Liver (tissue), 9 donors: ENCODE measurements around the gene LIG1. TPM values are rescaled to one million over a fixed set of nuclear protein-coding genes. Genes with fewer than 3 reads are reported as not detected.

Experiments used
- DNase-seq: peaks from one replicate; pipeline ENCODE4 v3.0.0-alpha.2; 2017; ENCODE audit warnings: low spot score
- H3K27ac ChIP-seq, 2 donors: one replicate each; pipeline ENCODE4 v1.7.0; 2013; ENCODE audit warnings: inconsistent platforms in 2 of 2, low read length in 2 of 2, control low read depth in 1 of 2, low read depth in 1 of 2, mild to moderate bottlenecking in 1 of 2
- H3K27me3 ChIP-seq, 4 donors: one replicate each; pipeline versions ENCODE4 v1.6.1 to v1.7.0; 2013; ENCODE audit warnings: low read length in 3 of 4, inconsistent platforms in 1 of 4, mild to moderate bottlenecking in 1 of 4, moderate library complexity in 1 of 4; ENCODE audit not compliant: control insufficient read depth in 4 of 4, insufficient read depth in 4 of 4
- H3K36me3 ChIP-seq, 4 donors: one replicate each; pipeline versions ENCODE4 v1.6.1 to v1.7.0; 2013; ENCODE audit warnings: low read length in 3 of 4, mild to moderate bottlenecking in 3 of 4, low read depth in 1 of 4, moderate library complexity in 1 of 4; ENCODE audit not compliant: control insufficient read depth in 4 of 4, insufficient read depth in 3 of 4
- H3K4me1 ChIP-seq, 4 donors: one replicate each; pipeline versions ENCODE4 v1.6.1 to v1.7.0; 2013; ENCODE audit warnings: low read length in 3 of 4, mild to moderate bottlenecking in 3 of 4, moderate library complexity in 1 of 4; ENCODE audit not compliant: control insufficient read depth in 4 of 4, insufficient read depth in 4 of 4
- H3K4me3 ChIP-seq, 3 donors: one replicate each; pipeline versions ENCODE4 v1.6.1 to v1.7.0; 2013; ENCODE audit warnings: low read length in 3 of 3, control low read depth in 1 of 3, low read depth in 1 of 3, mild to moderate bottlenecking in 1 of 3
- H3K9ac ChIP-seq, 2 donors: one replicate each; pipeline ENCODE4 v1.7.0; 2013; ENCODE audit warnings: low read length in 2 of 2, mild to moderate bottlenecking in 2 of 2, moderate library complexity in 2 of 2, control low read depth in 1 of 2, low read depth in 1 of 2
- H3K9me3 ChIP-seq, 4 donors: one replicate each; pipeline versions ENCODE4 v1.6.1 to v1.7.0; 2013; ENCODE audit warnings: low read length in 3 of 4; ENCODE audit not compliant: control insufficient read depth in 4 of 4
- ATF3 ChIP-seq: IDR thresholded peaks from 2 replicates; pipeline ENCODE4 v1.6.1; 2016; ENCODE audit warnings: antibody characterized with exemption
- CTCF ChIP-seq: fragments of 150-350 bp; IDR thresholded peaks from 2 replicates; pipeline ENCODE4 v1.5.1; 2017; ENCODE audit warnings: improper control_type of control experiment, low read depth, low read length; ENCODE audit not compliant: missing input control
- EGR1 ChIP-seq, 2 donors: IDR thresholded peaks; 2 replicates each; pipeline ENCODE4 v1.6.1; 2016 to 2018; ENCODE audit warnings: antibody characterized with exemption in 2 of 2, low read depth in 2 of 2
- FOXA1 ChIP-seq: IDR thresholded peaks from 2 replicates; pipeline ENCODE4 v1.6.1; 2016; ENCODE audit warnings: antibody characterized with exemption
- FOXA2 ChIP-seq: IDR thresholded peaks from 2 replicates; pipeline ENCODE4 v1.6.1; 2016; ENCODE audit warnings: antibody characterized with exemption
- GABPA ChIP-seq, 2 donors: IDR thresholded peaks in 1 of 2; conservative IDR thresholded peaks in 1 of 2; 2 replicates each; pipeline ENCODE4 v1.6.1; 2016; ENCODE audit warnings: antibody characterized with exemption in 2 of 2, mild to moderate bottlenecking in 1 of 2, moderate library complexity in 1 of 2
- HNF4A ChIP-seq, 2 donors: conservative IDR thresholded peaks; 2 replicates each; pipeline ENCODE4 v1.6.1; 2016; ENCODE audit warnings: antibody characterized with exemption in 2 of 2, mild to moderate bottlenecking in 2 of 2
- HNF4G ChIP-seq: IDR thresholded peaks from 2 replicates; pipeline ENCODE4 v1.6.1; 2016; ENCODE audit warnings: antibody characterized with exemption
- JUND ChIP-seq, 2 donors: IDR thresholded peaks; 2 replicates each; pipeline ENCODE4 v1.6.1; 2016; ENCODE audit warnings: antibody characterized with exemption in 2 of 2
- MAX ChIP-seq: IDR thresholded peaks from 2 replicates; pipeline ENCODE4 v1.6.1; 2016; ENCODE audit warnings: antibody characterized with exemption
- NR2F2 ChIP-seq: IDR thresholded peaks from 2 replicates; pipeline ENCODE4 v1.6.1; 2016; ENCODE audit warnings: antibody characterized with exemption
- RAD21 ChIP-seq, 2 donors: IDR thresholded peaks; 2 replicates each; pipeline ENCODE4 v1.6.1; 2016; ENCODE audit warnings: antibody characterized with exemption in 2 of 2, mild to moderate bottlenecking in 2 of 2
- REST ChIP-seq: IDR thresholded peaks from 2 replicates; pipeline ENCODE4 v1.6.1; 2016; ENCODE audit warnings: antibody characterized with exemption, mild to moderate bottlenecking
- RXRA ChIP-seq, 2 donors: IDR thresholded peaks; 2 replicates each; pipeline ENCODE4 v1.6.1; 2017 to 2018; ENCODE audit warnings: antibody characterized with exemption in 2 of 2, mild to moderate bottlenecking in 1 of 2
- SP1 ChIP-seq: IDR thresholded peaks from 2 replicates; pipeline ENCODE4 v1.6.1; 2018; ENCODE audit warnings: antibody characterized with exemption, mild to moderate bottlenecking
- TAF1 ChIP-seq: conservative IDR thresholded peaks from 2 replicates; pipeline ENCODE4 v1.6.1; 2016; ENCODE audit warnings: antibody characterized with exemption, mild to moderate bottlenecking
- YY1 ChIP-seq: IDR thresholded peaks from 2 replicates; pipeline ENCODE4 v1.6.1; 2016; ENCODE audit warnings: antibody characterized with exemption, mild to moderate bottlenecking
- ZBTB33 ChIP-seq: IDR thresholded peaks from 2 replicates; pipeline ENCODE4 v1.6.1; 2016; ENCODE audit warnings: antibody characterized with exemption
- WGBS: extraction: QIAGEN DNeasy Blood & Tissue Kit; methylation state at CpG from one replicate; pipeline ENCODE4 v1.1.7; 2013; 5-methylcytosine and 5-hydroxymethylcytosine counted together
- polyA plus RNA-seq, 2 donors: library from polyadenylated mRNA; stranded (reverse) in 1 of 2; unstranded in 1 of 2; fragments of 200-250 nt in 1 of 2; fragments of >200 nt in 1 of 2; fragmentation: Nextera tagmentation in 1 of 2; extraction: Ambion mirVana in 1 of 2; gene quantifications; one replicate each; pipeline versions ENCODE4 v1.2.1 to v1.2.3, GENCODE V29; 2013 to 2015
- total RNA-seq, 2 donors: library from RNA; depleted of rRNA; stranded (reverse); fragments of >200 nt; gene quantifications; one replicate each; pipeline ENCODE4 v1.2.3, GENCODE V29; 2014
- donor health status: healthy.
- donor health status: healthy.
- donor health status: healthy.
- donor health status: healthy.
- donor health status: healthy.

Gene LIG1
- total and polyA plus RNA-seq, 4 donors, result 6.3 to 61.5 (median 7.1) TPM

- peaks cover 0 to 18% (median 8%) of the 10 kb centered on the region in 4 donors for H3K36me3 ChIP-seq
- TF ChIP-seq ZBTB33 (no peak), RAD21 (IDR thresholded peaks at IDR 0.05) (no peak), HNF4A (conservative IDR thresholded peaks at IDR 0.05) (no peak), HNF4G (no peak), YY1 (no peak)
- H3K27me3 ChIP-seq, result no peaks in the 10 kb centered on the region
- whole genome bisulfite sequencing, result 81% methylated on average over 3 of the region's 3 CpGs
- H3K27ac ChIP-seq, result no peak overlapping the region
- H3K9ac ChIP-seq, result no peak overlapping the region
- H3K4me3 ChIP-seq, result no peak overlapping the region
- peaks cover 0 to under 1% (median 0%) of the 10 kb centered on the region in 4 donors for H3K4me1 ChIP-seq
- DNase-seq, result no peak
- H3K9me3 ChIP-seq, result no peaks in the 10 kb centered on the region
Measured at GRCh38 chr19:48210005-48210404, 39.9 kb upstream of the LIG1 start.

- no peak overlapping the region for H3K9ac ChIP-seq
- H3K9me3 ChIP-seq, result no peaks in the 10 kb centered on the region
- peaks cover 0 to 18% (median 15%) of the 10 kb centered on the region in 4 donors for H3K4me1 ChIP-seq
- WGBS, result 90% methylated on average over 9 of the region's 9 CpGs
- H3K27me3 ChIP-seq, result no peaks in the 10 kb centered on the region
- TF ChIP-seq ATF3 (no peak), REST (no peak), RAD21 (IDR thresholded peaks at IDR 0.05) (no peak), EGR1 (IDR thresholded peaks at IDR 0.05; ENCODE audit: low read depth in 2 of 2) (no peak), HNF4A (conservative IDR thresholded peaks at IDR 0.05) (no peak), FOXA2 (no peak), SP1 (no peak), NR2F2 (no peak), HNF4G (no peak), GABPA (IDR thresholded peaks at IDR 0.05 in 1 of 2, conservative IDR thresholded peaks at IDR 0.05 in 1 of 2) (no peak), CTCF (no peak), RXRA (IDR thresholded peaks at IDR 0.05) (no peak), YY1 (no peak), TAF1 (no peak), JUND (IDR thresholded peaks at IDR 0.05) (no peak), MAX (no peak), FOXA1 (no peak), ZBTB33 (no peak)
- H3K4me3 ChIP-seq, result no peak overlapping the region
- peaks cover 0 to 8% (median 3%) of the 10 kb centered on the region in 4 donors for H3K36me3 ChIP-seq
- DNase-seq, result no peak
- no peak overlapping the region for H3K27ac ChIP-seq
Measured at GRCh38 chr19:48206397-48207093, 36.4 kb upstream of the LIG1 start.
